Cardiac muscle cell (in vitro differentiated cells and primary cell): ENCODE data around the gene CASKIN1. TPM values are rescaled to one million over a fixed set of nuclear protein-coding genes. Genes with fewer than 3 reads are reported as not detected.

Experiments used
- DNase-seq, 2 donors: peaks; one replicate each; pipeline versions ENCODE4 v3.0.0 to v3.0.0-alpha.2; 2010 to 2017; ENCODE audit warnings: low read depth in 1 of 2, low spot score in 1 of 2
- H3K27ac ChIP-seq: fragments of 200-600 bp; sonication (generic); 2 replicates; pipeline ENCODE4 v1.5.1; 2016
- H3K27me3 ChIP-seq: fragments of 200-600 bp; sonication (generic); 2 replicates; pipeline ENCODE4 v1.6.0; 2016; ENCODE audit warnings: control low read depth
- H3K36me3 ChIP-seq: fragments of 200-600 bp; sonication (generic); 2 replicates; pipeline ENCODE4 v1.5.1; 2016; ENCODE audit warnings: control low read depth
- H3K4me1 ChIP-seq: fragments of 200-600 bp; sonication (generic); 2 replicates; pipeline ENCODE4 v1.8.1; 2017; ENCODE audit warnings: low read depth, mild to moderate bottlenecking, mixed run types
- H3K4me3 ChIP-seq: fragments of 200-600 bp; sonication (generic); 2 replicates; pipeline ENCODE4 v1.5.1; 2016; ENCODE audit warnings: mild to moderate bottlenecking
- H3K9me3 ChIP-seq: fragments of 200-600 bp; sonication (generic); 2 replicates; pipeline ENCODE4 v1.5.1; 2017; ENCODE audit warnings: low read depth, mild to moderate bottlenecking, control low read depth
- polyA plus RNA-seq: library from polyadenylated mRNA; unstranded; fragments of >200 nt; fragmentation: Nextera tagmentation; extraction: Ambion mirVana; gene quantifications from 2 replicates; pipeline ENCODE4 v1.2.1, GENCODE V29; 2016
- total RNA-seq: library from RNA; depleted of rRNA; stranded (reverse); fragments of >200 nt; gene quantifications from 2 replicates; pipeline ENCODE4 v1.2.3, GENCODE V29; 2016
- TF ChIP-seq, protein P1 (sequence below): IDR thresholded peaks from 2 replicates; pipeline ENCODE4 v1.5.1; 2012; ENCODE audit warnings: low read depth, mild to moderate bottlenecking, low read length

Gene CASKIN1
- total and polyA plus RNA-seq, 2 experiments from 2014 or later = 14.3 to 15.5 TPM

DNA sequence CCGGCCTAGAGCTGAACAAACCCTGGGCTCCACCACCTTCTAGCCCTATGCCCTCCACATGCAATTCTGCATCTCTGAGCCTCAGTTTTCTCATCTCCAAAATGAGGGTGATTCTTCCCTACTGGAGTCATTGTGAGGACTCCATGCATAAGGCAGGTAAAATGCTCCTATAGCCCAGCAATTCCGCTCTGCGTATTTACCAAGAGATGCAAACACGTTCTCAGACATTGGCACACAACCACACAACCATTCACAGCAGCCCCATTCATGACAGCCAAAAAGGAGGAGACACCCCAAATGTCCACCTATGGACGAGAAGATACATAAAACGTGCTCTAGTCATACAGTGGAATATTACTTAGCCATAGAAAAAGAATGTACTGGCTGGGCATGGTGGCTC is 3.9 kb upstream of the CASKIN1 start:
- H3K27ac ChIP-seq = no peak overlapping the region
- peaks cover 1% of the 10 kb centered on the region for H3K4me1 ChIP-seq
- TF ChIP-seq, protein P1, sequence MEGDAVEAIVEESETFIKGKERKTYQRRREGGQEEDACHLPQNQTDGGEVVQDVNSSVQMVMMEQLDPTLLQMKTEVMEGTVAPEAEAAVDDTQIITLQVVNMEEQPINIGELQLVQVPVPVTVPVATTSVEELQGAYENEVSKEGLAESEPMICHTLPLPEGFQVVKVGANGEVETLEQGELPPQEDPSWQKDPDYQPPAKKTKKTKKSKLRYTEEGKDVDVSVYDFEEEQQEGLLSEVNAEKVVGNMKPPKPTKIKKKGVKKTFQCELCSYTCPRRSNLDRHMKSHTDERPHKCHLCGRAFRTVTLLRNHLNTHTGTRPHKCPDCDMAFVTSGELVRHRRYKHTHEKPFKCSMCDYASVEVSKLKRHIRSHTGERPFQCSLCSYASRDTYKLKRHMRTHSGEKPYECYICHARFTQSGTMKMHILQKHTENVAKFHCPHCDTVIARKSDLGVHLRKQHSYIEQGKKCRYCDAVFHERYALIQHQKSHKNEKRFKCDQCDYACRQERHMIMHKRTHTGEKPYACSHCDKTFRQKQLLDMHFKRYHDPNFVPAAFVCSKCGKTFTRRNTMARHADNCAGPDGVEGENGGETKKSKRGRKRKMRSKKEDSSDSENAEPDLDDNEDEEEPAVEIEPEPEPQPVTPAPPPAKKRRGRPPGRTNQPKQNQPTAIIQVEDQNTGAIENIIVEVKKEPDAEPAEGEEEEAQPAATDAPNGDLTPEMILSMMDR = no peak
- H3K9me3 ChIP-seq = no peaks in the 10 kb centered on the region
- peaks cover 29% of the 10 kb centered on the region for H3K27me3 ChIP-seq
- no peak for DNase-seq
- H3K4me3 ChIP-seq = no peak overlapping the region
- H3K36me3 ChIP-seq = no peaks in the 10 kb centered on the region

GRCh38 chr16:2199621-2200139 is 3.3 kb upstream of the CASKIN1 start:
- TF ChIP-seq, protein P1 = no peak
- no peak overlapping the region for H3K4me3 ChIP-seq
- no peak for DNase-seq
- no peak overlapping the region for H3K27ac ChIP-seq
- peaks cover 29% of the 10 kb centered on the region for H3K27me3 ChIP-seq
- H3K36me3 ChIP-seq = no peaks in the 10 kb centered on the region
- no peaks in the 10 kb centered on the region for H3K9me3 ChIP-seq
- peaks cover 5% of the 10 kb centered on the region for H3K4me1 ChIP-seq

GRCh38 chr16:2199095-2199494 is 2.7 kb upstream of the CASKIN1 start:
- TF ChIP-seq, protein P1 = no peak
- Histone ChIP-seq H3K4me1 (peaks cover 5% of the 10 kb centered on the region), H3K4me3 (no peak overlapping the region), H3K27ac (no peak overlapping the region), H3K9me3 (no peaks in the 10 kb centered on the region), H3K36me3 (no peaks in the 10 kb centered on the region), H3K27me3 (peaks cover 29% of the 10 kb centered on the region)
- DNase-seq = no peak

- DNase-seq = no peak
- peaks cover 29% of the 10 kb centered on the region for H3K27me3 ChIP-seq
- H3K4me1 ChIP-seq = peaks cover 5% of the 10 kb centered on the region
- H3K9me3 ChIP-seq = no peaks in the 10 kb centered on the region
- TF ChIP-seq, protein P1 = no peak
- H3K4me3 ChIP-seq = no peak overlapping the region
- H3K36me3 ChIP-seq = no peaks in the 10 kb centered on the region
- no peak overlapping the region for H3K27ac ChIP-seq
These were observed 1.9 kb upstream of the CASKIN1 start for GRCh38 chr16:2198283-2198682.

DNA sequence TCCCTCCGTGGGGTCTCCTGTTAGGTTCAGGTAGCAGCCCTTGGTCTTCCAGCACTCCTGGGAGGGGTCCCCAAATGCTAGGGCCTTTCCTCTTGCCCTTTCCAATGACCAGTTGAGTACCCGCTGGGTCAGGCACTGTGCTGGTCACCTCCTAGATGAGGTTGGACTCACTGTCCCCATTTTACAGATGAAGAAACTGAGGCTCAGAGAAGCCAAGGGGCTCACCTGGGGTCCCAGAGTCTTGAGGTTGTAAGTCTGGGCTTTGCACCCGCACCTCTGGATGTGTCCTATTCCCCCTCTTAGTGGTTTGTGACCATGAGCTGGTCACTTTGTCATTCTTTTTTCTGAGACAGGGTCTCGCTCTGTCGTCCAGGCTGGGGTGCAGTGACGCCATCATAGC is 1.4 kb upstream of the CASKIN1 start:
- Histone ChIP-seq H3K36me3 (no peaks in the 10 kb centered on the region), H3K4me3 (no peak overlapping the region), H3K27me3 (peaks cover 29% of the 10 kb centered on the region), H3K27ac (no peak overlapping the region), H3K4me1 (peaks cover 5% of the 10 kb centered on the region), H3K9me3 (no peaks in the 10 kb centered on the region)
- TF ChIP-seq, protein P1 = no peak
- no peak for DNase-seq
